ENCODE data around the gene TGFBR3L.
"Not testable (repeated sequence)": the region's sequence is repeated elsewhere in the genome, so short reads cannot be mapped to it uniquely, and the experiment has no call there.

TGFBR3L gene

GRCh38 chr19:7883105-7883504 is 31.5 kb upstream of the TGFBR3L start:
- Histone ChIP-seq H3K27me3 (ENCODE audit: control insufficient read depth in 1 of 2, insufficient read depth in 2 of 2, low read length in 2 of 2) (peaks cover 4 to 5% of the 10 kb centered on the region in 2 donors), H3K4me3 (ENCODE audit: low read length in 2 of 2) (no peak overlapping the region), H3K4me1 (ENCODE audit: control insufficient read depth, insufficient read depth, low read length) (no peaks in the 10 kb centered on the region), H3K27ac (ENCODE audit: low read length) (no peak overlapping the region), H3K36me3 (ENCODE audit: control insufficient read depth in 2 of 2, insufficient read depth in 2 of 2, low read length in 2 of 2) (no peaks in the 10 kb centered on the region), H3K9me3 (ENCODE audit: control insufficient read depth in 2 of 2, low read length in 2 of 2) (peaks cover 0 to 3% of the 10 kb centered on the region in 2 donors), H3K9ac (ENCODE audit: low read length in 2 of 2) (no peak overlapping the region)

- Histone ChIP-seq H3K9me3 (ENCODE audit: control insufficient read depth in 2 of 2, low read length in 2 of 2) (peaks cover 0 to 3% of the 10 kb centered on the region in 2 donors), H3K9ac (ENCODE audit: low read length in 2 of 2) (no peak overlapping the region), H3K27ac (ENCODE audit: low read length) (no peak overlapping the region), H3K4me3 (ENCODE audit: low read length in 2 of 2) (no peak overlapping the region), H3K4me1 (ENCODE audit: control insufficient read depth, insufficient read depth, low read length) (no peaks in the 10 kb centered on the region), H3K36me3 (ENCODE audit: control insufficient read depth in 2 of 2, insufficient read depth in 2 of 2, low read length in 2 of 2) (no peaks in the 10 kb centered on the region), H3K27me3 (ENCODE audit: control insufficient read depth in 1 of 2, insufficient read depth in 2 of 2, low read length in 2 of 2) (peaks cover 9 to 13% of the 10 kb centered on the region in 2 donors)
Measured at GRCh38 chr19:7883796-7884570, 30.6 kb upstream of the TGFBR3L start.

GRCh38 chr19:7885818-7886217 is 28.8 kb upstream of the TGFBR3L start:
- no peak overlapping the region for H3K27ac ChIP-seq (ENCODE audit: low read length)
- H3K36me3 ChIP-seq (ENCODE audit: control insufficient read depth in 2 of 2, insufficient read depth in 2 of 2, low read length in 2 of 2) = no peaks in the 10 kb centered on the region

GRCh38 chr19:7887408-7888144 is 27.1 kb upstream of the TGFBR3L start:
- no peaks in the 10 kb centered on the region for H3K9me3 ChIP-seq (ENCODE audit: control insufficient read depth in 2 of 2, low read length in 2 of 2)
- no peak overlapping the region for H3K4me3 ChIP-seq (ENCODE audit: low read length in 2 of 2)
- no peaks in the 10 kb centered on the region for H3K4me1 ChIP-seq (ENCODE audit: control insufficient read depth, insufficient read depth, low read length)
- H3K9ac ChIP-seq (ENCODE audit: low read length in 2 of 2) = no peak overlapping the region
- H3K36me3 ChIP-seq (ENCODE audit: control insufficient read depth in 2 of 2, insufficient read depth in 2 of 2, low read length in 2 of 2) = no peaks in the 10 kb centered on the region
- peaks cover 10 to 13% of the 10 kb centered on the region in 2 donors for H3K27me3 ChIP-seq (ENCODE audit: control insufficient read depth in 1 of 2, insufficient read depth in 2 of 2, low read length in 2 of 2)
- H3K27ac ChIP-seq (ENCODE audit: low read length) = no peak overlapping the region

More at GRCh38 chr19:7885818-7886217, 28.8 kb upstream of the TGFBR3L start:
- Histone ChIP-seq H3K9me3 (ENCODE audit: control insufficient read depth in 2 of 2, low read length in 2 of 2) (peaks cover 0 to 3% of the 10 kb centered on the region in 2 donors), H3K4me3 (ENCODE audit: low read length in 2 of 2) (no peak overlapping the region), H3K27me3 (ENCODE audit: control insufficient read depth in 1 of 2, insufficient read depth in 2 of 2, low read length in 2 of 2) (peaks cover 10 to 13% of the 10 kb centered on the region in 2 donors), H3K4me1 (ENCODE audit: control insufficient read depth, insufficient read depth, low read length) (no peaks in the 10 kb centered on the region), H3K9ac (ENCODE audit: low read length in 2 of 2) (no peak overlapping the region)

GRCh38 chr19:7888145-7888825 is 26.3 kb upstream of the TGFBR3L start, which contains the start of gene LRRC8E:
LRRC8E (plus strand) TSS chr19:7888510; CDS start chr19:7895604, 7,094 bp downstream.
- H3K9me3 ChIP-seq (ENCODE audit: control insufficient read depth in 2 of 2, low read length in 2 of 2) = no peaks in the 10 kb centered on the region
- H3K27ac ChIP-seq (ENCODE audit: low read length) = no peak within 1 kb of the TSS
- H3K27me3 ChIP-seq (ENCODE audit: control insufficient read depth in 1 of 2, insufficient read depth in 2 of 2, low read length in 2 of 2) = peaks cover 10 to 13% of the 10 kb centered on the region in 2 donors
- no peak within 1 kb of the TSS for H3K4me3 ChIP-seq (ENCODE audit: low read length in 2 of 2)
- no peak within 1 kb of the TSS for H3K9ac ChIP-seq (ENCODE audit: low read length in 2 of 2)
- no peaks in the 10 kb centered on the region for H3K36me3 ChIP-seq (ENCODE audit: control insufficient read depth in 2 of 2, insufficient read depth in 2 of 2, low read length in 2 of 2)
- H3K4me1 ChIP-seq (ENCODE audit: control insufficient read depth, insufficient read depth, low read length) = no peaks in the 10 kb centered on the region

- Histone ChIP-seq H3K4me3 (ENCODE audit: low read length in 2 of 2) (no peak overlapping the region), H3K9ac (ENCODE audit: low read length in 2 of 2) (no peak overlapping the region), H3K9me3 (ENCODE audit: control insufficient read depth in 2 of 2, low read length in 2 of 2) (no peaks in the 10 kb centered on the region), H3K4me1 (ENCODE audit: control insufficient read depth, insufficient read depth, low read length) (no peaks in the 10 kb centered on the region), H3K27ac (ENCODE audit: low read length) (no peak overlapping the region), H3K27me3 (ENCODE audit: control insufficient read depth in 1 of 2, insufficient read depth in 2 of 2, low read length in 2 of 2) (peaks cover 13% of the 10 kb centered on the region in 2 donors), H3K36me3 (ENCODE audit: control insufficient read depth in 2 of 2, insufficient read depth in 2 of 2, low read length in 2 of 2) (no peaks in the 10 kb centered on the region)
Measured at GRCh38 chr19:7888826-7889217, 25.8 kb upstream of the TGFBR3L start.

- not testable (repeated sequence) for H3K4me1 ChIP-seq (ENCODE audit: control insufficient read depth, insufficient read depth, low read length); H3K27ac ChIP-seq (ENCODE audit: low read length); H3K4me3 ChIP-seq (ENCODE audit: low read length in 2 of 2); H3K9me3 ChIP-seq (ENCODE audit: control insufficient read depth in 2 of 2, low read length in 2 of 2); H3K9ac ChIP-seq (ENCODE audit: low read length in 2 of 2); H3K36me3 ChIP-seq (ENCODE audit: control insufficient read depth in 2 of 2, insufficient read depth in 2 of 2, low read length in 2 of 2)
- peaks cover 7 to 18% of the 10 kb centered on the region in 2 donors for H3K27me3 ChIP-seq (ENCODE audit: control insufficient read depth in 1 of 2, insufficient read depth in 2 of 2, low read length in 2 of 2)
Measured at GRCh38 chr19:7893362-7894101, 21.1 kb upstream of the TGFBR3L start.

- Histone ChIP-seq H3K36me3 (ENCODE audit: control insufficient read depth in 2 of 2, insufficient read depth in 2 of 2, low read length in 2 of 2) (no peaks in the 10 kb centered on the region), H3K9me3 (ENCODE audit: control insufficient read depth in 2 of 2, low read length in 2 of 2) (no peaks in the 10 kb centered on the region), H3K27ac (ENCODE audit: low read length) (no peak overlapping the region), H3K4me3 (ENCODE audit: low read length in 2 of 2) (no peak overlapping the region), H3K4me1 (ENCODE audit: control insufficient read depth, insufficient read depth, low read length) (no peaks in the 10 kb centered on the region), H3K9ac (ENCODE audit: low read length in 2 of 2) (no peak overlapping the region), H3K27me3 (ENCODE audit: control insufficient read depth in 1 of 2, insufficient read depth in 2 of 2, low read length in 2 of 2) (peaks cover 2 to 12% of the 10 kb centered on the region in 2 donors)
Measured at GRCh38 chr19:7894612-7895309, 19.9 kb upstream of the TGFBR3L start.

GRCh38 chr19:7895565-7895964 is 19.1 kb upstream of the TGFBR3L start:
- H3K27me3 ChIP-seq (ENCODE audit: control insufficient read depth in 1 of 2, insufficient read depth in 2 of 2, low read length in 2 of 2) = peaks cover 2 to 12% of the 10 kb centered on the region in 2 donors
- H3K27ac ChIP-seq (ENCODE audit: low read length) = no peak overlapping the region
- H3K4me3 ChIP-seq (ENCODE audit: low read length in 2 of 2) = no peak overlapping the region
- H3K9ac ChIP-seq (ENCODE audit: low read length in 2 of 2) = no peak overlapping the region
- no peaks in the 10 kb centered on the region for H3K4me1 ChIP-seq (ENCODE audit: control insufficient read depth, insufficient read depth, low read length)
- H3K9me3 ChIP-seq (ENCODE audit: control insufficient read depth in 2 of 2, low read length in 2 of 2) = no peaks in the 10 kb centered on the region
- H3K36me3 ChIP-seq (ENCODE audit: control insufficient read depth in 2 of 2, insufficient read depth in 2 of 2, low read length in 2 of 2) = no peaks in the 10 kb centered on the region

- no peaks in the 10 kb centered on the region for H3K36me3 ChIP-seq (ENCODE audit: control insufficient read depth in 2 of 2, insufficient read depth in 2 of 2, low read length in 2 of 2)
- peaks cover 2 to 12% of the 10 kb centered on the region in 2 donors for H3K27me3 ChIP-seq (ENCODE audit: control insufficient read depth in 1 of 2, insufficient read depth in 2 of 2, low read length in 2 of 2)
- no peaks in the 10 kb centered on the region for H3K4me1 ChIP-seq (ENCODE audit: control insufficient read depth, insufficient read depth, low read length)
- no peak overlapping the region for H3K27ac ChIP-seq (ENCODE audit: low read length)
- H3K4me3 ChIP-seq (ENCODE audit: low read length in 2 of 2) = no peak overlapping the region
- no peak overlapping the region for H3K9ac ChIP-seq (ENCODE audit: low read length in 2 of 2)
- H3K9me3 ChIP-seq (ENCODE audit: control insufficient read depth in 2 of 2, low read length in 2 of 2) = no peaks in the 10 kb centered on the region
Measured at GRCh38 chr19:7897292-7897691, 17.3 kb upstream of the TGFBR3L start.
